GM06990 (cell line): ENCODE data around the gene AVPR2.

ENCODE experiments used
- DNase-seq: peaks from one replicate; pipeline ENCODE4 v3.0.0-alpha.2; 2011; ENCODE audit not compliant: insufficient read length; ENCODE audit errors: extremely low read depth
- H3K27me3 ChIP-seq: replicated peaks from 2 replicates; pipeline ENCODE4 v1.6.0; 2011; ENCODE audit warnings: low read length; ENCODE audit not compliant: control insufficient read depth, insufficient read depth
- H3K36me3 ChIP-seq: 2 replicates; pipeline ENCODE4 v1.5.1; 2011; ENCODE audit warnings: low read length; ENCODE audit not compliant: control insufficient read depth, insufficient read depth
- H3K4me3 ChIP-seq: replicated peaks from 2 replicates; pipeline ENCODE4 v1.5.1; 2011; ENCODE audit warnings: low read depth, mild to moderate bottlenecking, control low read depth, low read length
- CTCF ChIP-seq: IDR thresholded peaks from 2 replicates; pipeline ENCODE4 v1.5.1; 2011; ENCODE audit warnings: low read length, control low read depth, mild to moderate bottlenecking, inconsistent platforms; ENCODE audit not compliant: insufficient read depth, poor library complexity, severe bottlenecking

AVPR2 gene

DNA sequence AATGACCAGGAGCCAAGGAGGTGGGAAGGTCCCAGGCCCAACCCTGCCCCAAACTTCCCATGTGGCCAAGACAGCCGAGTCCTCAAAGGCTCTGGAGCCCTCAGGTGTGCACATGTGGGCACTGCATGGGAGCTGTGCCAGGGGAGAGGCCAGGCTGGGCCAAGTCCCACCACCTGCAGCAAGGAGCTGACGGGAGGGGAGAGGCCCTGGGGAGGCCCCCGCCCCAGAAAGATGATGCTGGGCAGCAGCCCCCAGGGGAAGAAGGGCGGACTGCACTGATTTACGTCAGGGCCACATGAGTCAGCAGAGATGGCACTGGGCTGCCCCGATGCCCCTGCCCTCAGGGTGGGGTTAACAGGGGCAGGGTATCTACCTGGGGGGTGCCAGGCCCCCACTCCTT is 19.9 kb upstream of the AVPR2 start:
- H3K36me3 ChIP-seq = no peaks in the 10 kb centered on the region
- no peak for TF ChIP-seq CTCF
- H3K4me3 ChIP-seq = no peak overlapping the region
- peaks cover 4% of the 10 kb centered on the region; the same call in 1 of the 2 replicates for H3K27me3 ChIP-seq
- DNase-seq = peak; percentile 0

DNA sequence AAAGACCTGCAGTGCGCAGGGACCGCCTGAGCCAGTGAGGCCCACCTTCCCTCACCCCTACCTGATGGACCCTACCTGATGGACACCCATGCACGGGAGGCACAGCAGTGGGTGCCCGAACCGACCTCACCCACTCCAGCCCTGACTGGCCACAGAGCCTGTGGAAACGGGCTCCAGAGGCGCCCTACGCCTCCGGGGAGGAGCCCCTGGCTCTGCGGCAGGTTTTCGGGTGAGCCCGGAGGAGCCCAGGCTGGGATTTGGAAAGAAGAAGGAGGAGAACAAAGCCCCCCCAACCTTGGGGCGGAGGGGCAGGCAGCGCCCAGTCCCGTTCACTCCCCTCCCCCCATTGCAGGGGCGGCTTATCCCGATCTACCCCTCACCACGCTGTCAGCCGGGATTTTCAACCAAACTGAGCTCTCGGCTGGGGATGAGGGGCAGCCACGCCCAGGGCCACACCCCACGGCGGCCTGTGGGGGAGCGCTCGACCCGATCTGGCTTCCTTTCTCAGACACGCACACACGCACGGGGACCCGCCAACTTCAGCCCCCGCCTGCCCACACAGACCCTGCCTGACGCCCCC is 19.2 kb upstream of the AVPR2 start:
- peaks cover 4% of the 10 kb centered on the region; the same call in 1 of the 2 replicates for H3K27me3 ChIP-seq
- TF ChIP-seq CTCF = no peak
- H3K4me3 ChIP-seq = no peak overlapping the region
- DNase-seq = peak; percentile 18
- no peaks in the 10 kb centered on the region for H3K36me3 ChIP-seq

DNA sequence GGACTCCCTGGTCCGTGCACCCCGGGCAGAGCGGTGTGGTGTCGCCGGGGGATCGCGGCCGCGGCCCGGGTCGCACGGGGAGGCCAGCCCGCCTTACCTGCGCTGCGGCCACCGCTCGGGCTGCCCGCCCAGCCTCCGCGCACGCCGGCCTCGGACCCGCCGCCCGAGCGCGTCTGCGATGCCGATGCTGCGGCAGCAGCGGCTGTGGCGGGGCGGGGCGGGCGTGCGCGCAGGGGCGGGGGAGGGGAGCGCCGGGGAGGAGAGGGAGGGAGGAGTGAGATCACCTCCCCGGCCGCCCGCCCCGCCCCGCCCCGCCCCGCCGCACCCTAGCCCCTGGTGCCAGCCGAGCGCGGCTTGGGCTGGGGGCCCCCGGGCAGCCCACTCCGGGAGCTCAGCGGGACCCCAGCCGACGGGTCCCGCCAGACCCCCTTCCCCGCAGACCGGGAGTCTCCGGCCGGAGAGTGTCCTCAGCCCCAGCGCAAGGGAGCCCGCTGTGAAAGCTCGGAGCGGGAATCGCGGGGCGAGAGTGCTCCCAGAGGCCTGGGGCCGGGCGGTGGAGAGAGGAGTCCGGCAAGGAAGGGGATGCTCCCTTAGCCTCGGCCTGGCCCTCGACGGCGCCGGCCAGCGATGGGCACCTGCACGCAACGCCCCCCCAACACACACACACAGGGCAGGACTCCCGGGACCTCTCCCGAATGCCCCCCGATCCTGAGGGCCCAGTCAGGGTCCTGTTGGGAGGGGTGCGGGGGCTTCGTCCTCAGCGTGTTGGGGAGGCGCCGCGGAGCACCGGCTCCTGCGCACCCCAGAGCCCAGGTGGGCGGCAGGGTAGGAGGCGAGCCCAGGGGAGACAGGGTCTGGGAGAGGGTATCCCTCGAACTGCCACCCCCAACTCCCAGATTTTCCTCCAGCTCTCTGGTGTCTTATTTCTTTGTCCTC is 18.2 kb upstream of the AVPR2 start, which contains the start of gene L1CAM:
L1CAM (minus strand) TSS at position 206 of the 936 bp plus-strand sequence. CDS start 10,337 bp downstream, outside the sequence.
- H3K4me3 ChIP-seq = no peak within 1 kb of the TSS
- DNase-seq = peak; percentile 3
- H3K27me3 ChIP-seq = peaks cover 4% of the 10 kb centered on the region; the same call in 1 of the 2 replicates
- H3K36me3 ChIP-seq = no peaks in the 10 kb centered on the region
- no peak for TF ChIP-seq CTCF

GRCh38 chrX:153886915-153887314 is 17.6 kb upstream of the AVPR2 start:
- no peak overlapping the region for H3K4me3 ChIP-seq
- peaks cover 4% of the 10 kb centered on the region; the same call in 1 of the 2 replicates for H3K27me3 ChIP-seq
- H3K36me3 ChIP-seq = no peaks in the 10 kb centered on the region
- no peak for DNase-seq
- TF ChIP-seq CTCF = no peak

- TF ChIP-seq CTCF = no peak
- no peaks in the 10 kb centered on the region for H3K36me3 ChIP-seq
- H3K27me3 ChIP-seq = peaks cover 4% of the 10 kb centered on the region; the same call in 1 of the 2 replicates
- H3K4me3 ChIP-seq = no peak overlapping the region
- no peak for DNase-seq
These were observed 17.1 kb upstream of the AVPR2 start for GRCh38 chrX:153887385-153887784.
